K562 (cell line): ENCODE data around the gene DTD1. TPM values are rescaled to one million over a fixed set of nuclear protein-coding genes. Genes with fewer than 3 reads are reported as not detected.

Experiments used
- ATAC-seq: fragments of 200-7000 bp; cut with Tn5 transposase; 3 replicates; pipeline ENCODE4 v1.9.1; 2020; ENCODE audit warnings: moderate library complexity
- BruUV-seq: library from RNA; stranded (reverse); fragments of 400-500 nt; replicated peaks from 2 replicates; lab custom pipeline; 2021; lab: Mats Ljungman, UMichigan
- CTCF ChIA-PET: fragments of 300-600 bp; formaldehyde crosslinking; extraction: SDS; loops from one replicate; lab custom pipeline; 2021; ENCODE audit warnings: low intra/inter-chr PET ratio; lab: Yijun Ruan, JAX
- POLR2A ChIA-PET: fragments of 300-600, 350-650 bp; sonication (Branson Sonifier 250); formaldehyde crosslinking; extraction: SDS; loops from one replicate; lab custom pipeline; 2021; ENCODE audit warnings: antibody characterized with exemption, inconsistent platforms; lab: Yijun Ruan, JAX
- DNase-seq, 4 experiments: peaks; one replicate each; pipeline versions ENCODE4 v3.0.0 to v3.0.0-alpha.2; 2011 to 2018; ENCODE audit warnings: low spot score in 3 of 4, mixed read lengths in 3 of 4; ENCODE audit errors: extremely low read depth in 1 of 4
- FAIRE-seq: peaks from 2 replicates; lab custom pipeline; 2011; peaks lifted over from hg19 to GRCh38; lab: Jason Lieb, UNC
- H2AFZ ChIP-seq: 2 replicates; pipeline ENCODE4 v1.6.0; 2011; ENCODE audit warnings: low read depth, low read length, control low read depth, inconsistent platforms
- H3K27ac ChIP-seq: fragments of 200-600 bp; 3 replicates; pipeline ENCODE4 v1.8.0; 2011; ENCODE audit warnings: low read depth, mild to moderate bottlenecking, control low read depth, inconsistent platforms, low read length, moderate library complexity, mixed read lengths; ENCODE audit errors: extremely low read depth
- H3K27me3 ChIP-seq, 2 experiments: fragments of 300-600 bp in 1 of 2; 2 replicates in 1 of 2; 3 replicates in 1 of 2; pipeline versions ENCODE4 v1.6.0 to v1.8.0; 2011; ENCODE audit warnings: inconsistent platforms in 2 of 2, low read length in 2 of 2, mild to moderate bottlenecking in 1 of 2, mixed read lengths in 1 of 2, moderate library complexity in 1 of 2; ENCODE audit not compliant: control insufficient read depth in 2 of 2, insufficient read depth in 2 of 2
- H3K36me3 ChIP-seq: fragments of 300-600 bp; 3 replicates; pipeline ENCODE4 v1.8.0; 2011; ENCODE audit warnings: mild to moderate bottlenecking, low read length, inconsistent platforms; ENCODE audit not compliant: control insufficient read depth, insufficient read depth
- H3K4me1 ChIP-seq, 2 experiments: fragments of 200-600 bp in 1 of 2; replicated peaks in 1 of 2; 2 replicates in 1 of 2; 3 replicates in 1 of 2; pipeline versions ENCODE4 v1.5.1 to v1.8.0; 2011; ENCODE audit warnings: inconsistent platforms in 2 of 2, low read length in 2 of 2, mild to moderate bottlenecking in 1 of 2, mixed read lengths in 1 of 2, moderate library complexity in 1 of 2; ENCODE audit not compliant: control insufficient read depth in 2 of 2, insufficient read depth in 2 of 2
- H3K4me2 ChIP-seq: 2 replicates; pipeline ENCODE4 v1.6.1; 2011; ENCODE audit warnings: low read length, control low read depth, inconsistent platforms, mixed read lengths; ENCODE audit not compliant: insufficient read depth
- H3K4me3 ChIP-seq: fragments of 200-600 bp; sonication (generic), shearing (Covaris generic); 2 replicates; pipeline ENCODE4 v1.5.1; 2016; ENCODE audit warnings: control low read depth, inconsistent platforms
- H3K79me2 ChIP-seq: fragments of 200-600 bp; 3 replicates; pipeline ENCODE4 v1.8.0; 2011; ENCODE audit warnings: low read length, inconsistent platforms; ENCODE audit not compliant: control insufficient read depth, insufficient read depth
- H3K9ac ChIP-seq, 2 experiments: 2 replicates each; pipeline versions ENCODE4 v1.6.0 to v1.6.1; 2011; ENCODE audit warnings: low read depth in 2 of 2, low read length in 2 of 2, control low read depth in 1 of 2, inconsistent platforms in 1 of 2, mild to moderate bottlenecking in 1 of 2, mixed read lengths in 1 of 2; ENCODE audit not compliant: insufficient read depth in 1 of 2
- H3K9me1 ChIP-seq: one replicate; pipeline ENCODE4 v1.6.0; 2011; ENCODE audit warnings: inconsistent platforms, mild to moderate bottlenecking, low read length, moderate library complexity; ENCODE audit not compliant: control insufficient read depth, insufficient read depth
- H3K9me3 ChIP-seq: replicated peaks from 2 replicates; pipeline ENCODE4 v1.5.1; 2011; ENCODE audit warnings: low read depth, low read length, inconsistent platforms; ENCODE audit not compliant: control insufficient read depth, insufficient read depth
- H4K20me1 ChIP-seq: replicated peaks from 2 replicates; pipeline ENCODE4 v1.6.1; 2011; ENCODE audit warnings: low read length, inconsistent platforms, mixed read lengths; ENCODE audit not compliant: control insufficient read depth, insufficient read depth
- CCAR2 ChIP-seq: fragments of 200-400 bp; formaldehyde crosslinking; IDR thresholded peaks from 2 replicates; pipeline ENCODE4 v1.6.1; 2017; ENCODE audit warnings: mild to moderate bottlenecking, low read depth, low read length
- POLR2A ChIP-seq: fragments of 450-650 bp; conservative IDR thresholded peaks from 2 replicates; pipeline ENCODE4 v1.6.1; 2016
- RHOXF2B ChIP-seq: fragments of 250-450 bp; sonication (Bioruptor Pico); conservative IDR thresholded peaks from 2 replicates; pipeline ENCODE4 v1.5.1; 2021
- ZNF316 ChIP-seq: fragments of 450-650 bp; IDR thresholded peaks from 2 replicates; pipeline ENCODE4 v1.6.1; 2016
- ZNF668 ChIP-seq: fragments of 250-450 bp; sonication (Bioruptor Pico); IDR thresholded peaks from 2 replicates; pipeline ENCODE4 v1.8.0; 2022; ENCODE audit warnings: mild to moderate bottlenecking, inconsistent platforms
- WGBS: fragments of 100-300 bp; shearing (Covaris generic); methylation state at CpG from one replicate; pipeline ENCODE4 v1.1.6; 2016; ENCODE audit warnings: low coverage, mixed read lengths; ENCODE audit not compliant: insufficient coverage; ENCODE audit errors: missing lambda C conversion rate; 5-methylcytosine and 5-hydroxymethylcytosine counted together
- in situ Hi-C: fragments of 300-500 bp; cut with MboI; formaldehyde crosslinking; loops from 4 replicates; pipeline ENCODE4 v1.15.0; 2018; ENCODE audit warnings: inconsistent platforms, mixed read lengths
- intact Hi-C: fragments of 100-400 bp; cut with micrococcal nuclease; formaldehyde crosslinking; loops from 2 replicates; pipeline ENCODE4 v1.14.2; 2022
- polyA plus RNA-seq, 8 experiments: library from polyadenylated mRNA; depleted of rRNA in 4 of 8; stranded (reverse) in 5 of 8; unstranded in 3 of 8; fragments of >200 nt; fragmentation: Nextera tagmentation in 2 of 8; fragmentation: Illumina TruSeq in 1 of 8; extraction: Ambion mirVana in 2 of 8; extraction: Trizol in 1 of 8; gene quantifications; 2 replicates each; pipeline versions ENCODE4 v1.2.1 to v1.2.3, GENCODE V29; 2011 to 2014; ENCODE audit warnings: inconsistent platforms in 1 of 8, missing spikeins in 1 of 8
- total RNA-seq, 7 experiments: library from RNA; depleted of rRNA in 6 of 7; stranded (reverse); fragments of >200 nt in 6 of 7; fragmentation: Illumina TruSeq in 2 of 7; extraction: Trizol in 2 of 7; gene quantifications; 2 replicates each; pipeline versions ENCODE4 v1.2.1 to v1.2.3, GENCODE V29; 2011 to 2021; ENCODE audit warnings: low replicate concordance in 1 of 7

The DTD1 gene
- total and polyA plus RNA-seq, 9 of the 15 experiments (the other 6 are each of a cell fraction or from before 2014, with no cell fraction given) = 5.7 to 28.6 (median 26.8) TPM

DNA sequence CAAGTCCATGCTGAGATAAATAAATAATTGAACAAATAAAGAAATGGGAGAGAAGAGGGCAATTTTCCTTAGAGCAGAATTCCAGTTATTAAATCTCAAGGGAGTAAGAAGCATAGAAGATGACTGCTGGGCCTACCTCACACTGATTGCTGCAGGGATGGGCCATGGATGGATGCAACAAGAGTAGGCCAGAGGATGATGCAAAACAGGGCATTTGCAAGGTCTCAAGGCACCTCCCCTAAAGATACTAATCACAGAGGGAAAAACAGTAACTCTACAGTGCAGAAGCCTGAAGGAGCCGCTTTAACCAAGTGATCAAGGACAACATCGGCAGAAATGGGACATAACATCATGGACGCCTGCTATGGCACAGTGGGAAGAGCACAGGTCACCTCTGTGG, 224.1 kb downstream of the DTD1 start (continued):
- TF ChIP-seq CCAR2 = no peak

DNA sequence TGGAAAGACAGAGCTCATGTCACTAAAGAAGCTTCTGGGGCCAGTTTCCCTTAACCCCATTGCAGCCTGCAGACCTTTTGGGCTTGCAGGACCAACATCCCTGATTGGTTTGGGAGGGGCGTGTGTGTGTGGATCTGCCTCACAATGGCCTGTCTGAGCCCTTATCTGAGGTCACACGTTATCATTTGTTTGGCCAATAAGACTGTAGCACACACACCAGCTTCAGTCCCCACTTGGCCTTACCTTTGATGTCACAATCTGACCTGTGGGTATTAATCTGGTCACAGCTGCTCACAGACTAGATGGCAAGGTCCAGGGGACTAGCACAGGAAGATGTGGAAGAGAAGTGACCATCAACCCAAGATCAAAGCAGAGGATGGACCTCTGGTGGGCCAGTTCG, 225.6 kb downstream of the DTD1 start, which contains the start of gene SCP2D1:
Gene SCP2D1, plus strand, starts transcription at position 301 of the 400 bp plus-strand sequence. Its CDS starts 33 bp downstream, at position 334.
- Histone ChIP-seq H3K79me2 (no peaks in the 10 kb centered on the region), H3K9me3 (no peaks in the 10 kb centered on the region), H3K27me3 (no peaks in the 10 kb centered on the region; a peak in 1 of 5 replicates), H4K20me1 (no peaks in the 10 kb centered on the region), H3K4me2 (no peak within 1 kb of the TSS), H3K4me3 (no peak within 1 kb of the TSS), H3K9me1 (no peaks in the 10 kb centered on the region), H3K9ac (no peak within 1 kb of the TSS), H3K27ac (no peak within 1 kb of the TSS), H3K4me1 (no peaks in the 10 kb centered on the region), H2AFZ (no peak within 1 kb of the TSS), H3K36me3 (no peaks in the 10 kb centered on the region)
- CTCF ChIA-PET = no interaction called here
- intact Hi-C loops (no loop called here), in situ Hi-C loops (no loop called here)
- WGBS = 0% methylated on average over 3 of the region's 3 CpGs
- no peak for ATAC-seq
- no TSS peak for BruUV-seq
- no peak for DNase-seq
- POLR2A ChIA-PET = no interaction called here
- FAIRE-seq = no peak
- TF ChIP-seq POLR2A = no peak
- no peak for TF ChIP-seq ZNF668 (CRISPR knock-in tag)
- no peak for TF ChIP-seq ZNF316
- no peak for TF ChIP-seq RHOXF2B
